Right forelimb (tissue), 1 donor: Measurements from ENCODE around the gene ZNF76.
"Not testable (repeated sequence)": the region's sequence is repeated elsewhere in the genome, so short reads cannot be mapped to it uniquely, and the experiment has no call there.

Source experiments
- DNase-seq: peaks from one replicate; pipeline ENCODE4 v3.0.0-alpha.2; 2018

ZNF76 gene

GRCh38 chr6:35302604-35303241, 43.2 kb downstream of the ZNF76 start:
- no peak for DNase-seq

- no peak for DNase-seq
Measured at GRCh38 chr6:35304299-35304698, 44.8 kb downstream of the ZNF76 start.

DNA sequence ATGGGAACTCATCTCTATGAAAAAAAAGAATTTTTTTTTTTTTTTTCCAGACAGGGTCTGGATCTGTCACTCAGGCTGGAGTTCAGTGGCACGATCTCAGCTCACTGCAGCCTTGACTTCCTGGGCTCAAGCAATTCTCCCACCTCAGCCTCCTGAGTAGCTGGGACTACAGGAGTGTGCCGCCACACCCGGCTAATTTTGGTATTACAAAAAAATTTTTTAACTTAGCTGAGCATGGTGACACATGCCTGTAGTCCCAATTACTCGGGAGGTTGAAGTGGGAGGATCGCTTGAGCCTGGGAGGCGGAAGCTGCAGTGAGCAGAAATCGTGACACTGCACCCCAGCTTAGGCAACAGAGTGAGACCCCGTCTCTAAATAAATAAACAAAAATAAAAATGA, 45.6 kb downstream of the ZNF76 start:
- no peak for DNase-seq

DNA sequence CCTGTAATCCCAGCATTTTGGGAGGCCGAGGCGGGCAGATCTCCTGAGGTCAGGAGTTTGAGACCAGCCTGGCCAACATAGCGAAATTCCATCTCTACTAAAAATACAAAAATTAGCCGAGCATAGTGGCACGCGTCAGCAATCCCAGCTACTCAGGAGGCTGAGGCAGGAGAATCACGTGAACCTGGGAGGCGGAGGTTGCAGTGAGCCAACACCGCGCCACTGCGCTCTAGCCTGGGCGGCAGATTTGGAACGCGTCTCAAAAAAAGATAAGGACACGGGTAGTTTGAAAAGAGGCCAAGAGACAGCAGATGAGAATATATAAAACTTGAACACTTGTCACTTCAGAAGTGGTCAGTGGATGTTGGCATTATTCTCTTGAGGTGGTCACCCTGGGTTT, 47.6 kb downstream of the ZNF76 start:
- not testable (repeated sequence) for DNase-seq

DNA sequence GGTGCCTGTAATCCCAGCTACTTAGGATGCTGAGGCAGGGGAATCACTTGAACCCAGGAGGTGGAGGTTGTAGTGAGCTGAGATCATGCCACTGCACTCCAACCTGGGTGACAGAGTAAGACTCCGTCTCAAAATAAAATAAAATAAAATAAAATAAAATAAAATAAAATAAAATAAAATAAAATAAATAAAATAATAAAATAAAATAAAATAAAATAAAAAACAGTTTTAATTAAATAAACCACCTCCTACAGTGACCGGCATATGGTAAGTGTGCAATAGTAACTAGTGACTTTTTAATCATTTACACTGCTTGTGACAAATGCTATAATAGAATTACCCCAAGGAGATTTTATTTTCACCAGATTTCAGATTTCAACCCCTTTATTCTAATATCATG, 49.0 kb downstream of the ZNF76 start:
- DNase-seq: not testable (repeated sequence)

- no peak for DNase-seq
Measured at GRCh38 chr6:35309611-35310264, 50.2 kb downstream of the ZNF76 start.

- no peak for DNase-seq
Measured at GRCh38 chr6:35310265-35310831, 50.8 kb downstream of the ZNF76 start.

- DNase-seq: no peak
Measured at GRCh38 chr6:35311390-35312075, 52.0 kb downstream of the ZNF76 start.

DNA sequence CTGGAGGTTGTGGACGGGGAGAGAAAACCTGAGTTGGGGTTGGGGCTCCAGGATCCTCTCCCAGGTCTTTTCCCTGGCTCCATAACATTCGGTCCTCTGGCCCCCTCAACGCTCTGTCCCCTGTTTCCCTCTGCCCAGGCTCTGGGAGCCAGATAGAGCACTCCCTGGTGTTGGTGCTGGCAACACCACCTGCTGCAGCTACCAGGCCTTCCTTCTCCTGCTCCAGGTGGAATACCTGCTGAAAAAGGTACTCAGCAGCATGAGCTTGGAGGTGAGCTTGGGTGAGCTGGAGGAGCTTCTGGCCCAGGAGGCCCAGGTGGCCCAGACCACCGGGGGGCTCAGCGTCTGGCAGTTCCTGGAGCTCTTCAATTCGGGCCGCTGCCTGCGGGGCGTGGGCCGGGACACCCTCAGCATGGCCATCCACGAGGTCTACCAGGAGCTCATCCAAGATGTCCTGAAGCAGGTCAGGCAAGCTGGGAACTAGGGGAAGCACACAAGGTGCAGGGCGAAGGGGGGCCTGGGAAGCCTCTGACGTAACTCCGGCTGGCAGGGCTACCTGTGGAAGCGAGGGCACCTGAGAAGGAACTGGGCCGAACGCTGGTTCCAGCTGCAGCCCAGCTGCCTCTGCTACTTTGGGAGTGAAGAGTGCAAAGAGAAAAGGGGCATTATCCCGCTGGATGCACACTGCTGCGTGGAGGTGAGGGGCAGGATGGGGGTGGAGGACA, 52.7 kb downstream of the ZNF76 start:
- no peak for DNase-seq

- no peak for DNase-seq
Measured at GRCh38 chr6:35312807-35313206, 53.3 kb downstream of the ZNF76 start.

DNA sequence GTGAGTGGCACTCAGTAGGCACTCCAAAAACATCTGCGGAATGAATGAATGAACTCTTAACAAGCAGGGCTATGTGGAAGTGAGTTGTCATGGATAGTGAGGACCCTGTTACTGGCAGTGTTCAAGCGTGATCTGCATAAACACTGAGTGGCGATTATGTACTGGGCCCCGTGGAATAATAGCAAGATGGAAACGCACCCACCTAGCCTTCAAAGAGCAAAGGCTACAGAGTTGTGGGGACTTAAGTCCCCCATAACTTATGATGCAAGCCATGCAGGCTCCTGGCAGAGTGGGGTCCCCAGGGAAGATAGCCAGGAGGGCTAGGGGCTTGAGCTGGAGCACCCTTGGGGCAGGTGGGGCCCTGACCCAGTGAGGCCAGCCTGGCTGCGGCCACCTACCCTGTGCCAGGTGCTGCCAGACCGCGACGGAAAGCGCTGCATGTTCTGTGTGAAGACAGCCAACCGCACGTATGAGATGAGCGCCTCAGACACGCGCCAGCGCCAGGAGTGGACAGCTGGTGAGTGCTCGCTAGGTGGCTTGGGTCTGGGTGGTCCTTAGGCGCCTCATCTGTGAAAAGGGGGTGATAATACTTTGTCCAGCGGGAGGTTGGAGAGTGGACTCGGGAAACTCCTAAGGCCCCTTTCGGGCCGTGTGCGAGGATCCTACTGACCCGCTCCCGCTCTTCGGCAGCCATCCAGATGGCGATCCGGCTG, 58.1 kb downstream of the ZNF76 start:
- no peak for DNase-seq

- peak; percentile 93 for DNase-seq
Measured at GRCh38 chr6:35318196-35319171, 58.9 kb downstream of the ZNF76 start.

DNA sequence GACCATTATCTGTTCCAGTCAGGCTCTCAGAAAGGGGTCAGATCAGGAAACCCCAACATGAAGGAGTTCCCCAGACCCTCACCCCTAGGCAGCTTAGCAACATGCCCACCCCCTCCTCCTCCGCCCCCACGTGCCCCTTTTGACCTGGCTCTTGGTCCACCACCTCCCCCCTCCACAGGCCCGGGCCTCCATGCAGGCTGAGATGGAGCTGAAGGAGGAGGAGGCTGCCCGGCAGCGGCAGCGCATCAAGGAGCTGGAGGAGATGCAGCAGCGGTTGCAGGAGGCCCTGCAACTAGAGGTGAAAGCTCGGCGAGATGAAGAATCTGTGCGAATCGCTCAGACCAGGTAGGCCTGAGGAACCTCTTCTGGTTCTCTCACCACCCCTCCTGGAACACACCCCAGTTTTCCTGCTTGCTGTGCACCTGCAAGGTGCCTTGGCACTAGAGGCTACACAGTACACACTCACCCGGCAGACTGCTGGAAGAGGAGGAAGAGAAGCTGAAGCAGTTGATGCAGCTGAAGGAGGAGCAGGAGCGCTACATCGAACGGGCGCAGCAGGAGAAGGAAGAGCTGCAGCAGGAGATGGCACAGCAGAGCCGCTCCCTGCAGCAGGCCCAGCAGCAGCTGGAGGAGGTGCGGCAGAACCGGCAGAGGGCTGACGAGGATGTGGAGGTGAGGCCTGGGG, 60.0 kb downstream of the ZNF76 start:
- DNase-seq: no peak

DNA sequence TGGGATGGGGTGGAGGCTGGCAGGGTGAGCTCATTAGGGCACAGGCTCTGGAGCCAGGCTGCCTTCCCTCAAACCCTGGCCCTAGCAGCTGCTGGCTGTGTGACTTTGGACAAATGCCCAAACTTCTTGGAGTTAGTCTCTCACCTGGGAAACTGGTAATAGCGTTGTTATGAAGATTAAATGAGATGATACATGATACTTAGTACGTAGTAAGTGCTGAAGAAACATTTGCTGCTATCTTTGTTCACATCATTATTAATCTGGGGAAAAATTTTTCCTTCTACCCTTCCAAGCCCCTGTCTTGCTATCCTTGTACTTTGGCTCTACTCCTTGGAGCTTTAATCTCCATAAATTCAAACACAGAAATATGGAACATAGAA, 60.5 kb downstream of the ZNF76 start:
- DNase-seq: no peak

DNA sequence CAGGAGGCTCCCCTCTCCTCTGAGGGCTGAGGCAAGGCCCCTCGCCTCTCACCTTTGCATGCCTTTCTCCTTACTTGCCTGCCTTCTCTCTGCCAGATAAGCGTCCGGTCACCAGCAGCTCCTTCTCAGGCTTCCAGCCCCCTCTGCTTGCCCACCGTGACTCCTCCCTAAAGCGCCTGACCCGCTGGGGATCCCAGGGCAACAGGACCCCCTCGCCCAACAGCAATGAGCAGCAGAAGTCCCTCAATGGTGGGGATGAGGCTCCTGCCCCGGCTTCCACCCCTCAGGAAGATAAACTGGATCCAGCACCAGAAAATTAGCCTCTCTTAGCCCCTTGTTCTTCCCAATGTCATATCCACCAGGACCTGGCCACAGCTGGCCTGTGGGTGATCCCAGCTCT, 61.6 kb downstream of the ZNF76 start:
- no peak for DNase-seq

- DNase-seq: peak; percentile 54
Measured at GRCh38 chr6:35327349-35328027, 68.0 kb downstream of the ZNF76 start.

- DNase-seq: no peak
Measured at GRCh38 chr6:35328108-35328723, 68.7 kb downstream of the ZNF76 start.

DNA sequence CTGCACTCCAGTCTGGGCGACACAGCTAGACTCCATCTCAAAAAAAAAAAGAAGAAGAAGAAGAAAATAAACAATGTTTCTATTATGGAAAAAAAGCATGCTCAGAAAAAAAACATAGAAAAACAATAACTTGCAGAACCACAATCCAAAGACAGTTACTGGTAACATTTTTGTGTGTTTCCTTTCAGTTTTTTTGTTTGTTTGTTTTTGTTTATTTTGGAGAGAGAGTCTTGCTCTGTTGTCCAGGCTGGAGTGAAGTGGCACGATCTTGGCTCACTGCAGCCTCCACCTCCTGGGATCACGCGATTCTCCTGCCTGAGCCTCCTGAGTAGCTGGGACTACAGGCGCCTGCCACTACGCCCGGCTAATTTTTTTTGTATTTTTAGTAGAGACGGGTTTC, 69.4 kb downstream of the ZNF76 start:
- not testable (repeated sequence) for DNase-seq

DNA sequence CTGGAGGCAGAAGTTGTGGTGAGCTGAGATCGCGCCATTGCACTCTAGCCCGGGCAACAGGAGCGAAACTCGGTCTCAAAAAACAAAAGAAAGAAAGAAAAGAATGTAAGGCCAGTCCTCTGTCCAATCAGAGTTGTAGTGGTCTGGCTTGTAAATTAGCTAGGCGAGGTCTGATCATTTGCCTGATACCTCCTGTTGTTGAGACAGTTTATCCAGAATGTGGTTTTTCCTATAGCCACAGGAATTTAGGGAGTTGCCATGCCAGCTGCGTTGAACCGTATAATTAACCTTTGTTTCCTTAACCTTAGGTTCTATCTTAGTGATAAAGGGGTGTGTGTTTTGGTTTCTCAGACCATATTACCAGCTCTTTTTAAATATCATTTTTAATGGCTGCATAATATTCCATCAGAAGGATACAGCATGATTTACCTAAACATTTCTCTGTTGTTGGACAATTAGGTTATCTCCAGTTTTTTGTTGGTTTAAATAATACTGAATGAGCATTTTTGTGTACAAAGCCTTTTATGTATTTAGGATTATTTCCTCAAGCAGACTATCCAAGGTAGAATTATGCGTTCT, 71.1 kb downstream of the ZNF76 start:
- DNase-seq: no peak
